GM21528 (cell line): ENCODE results near the gene SRRM4.

ENCODE experiments used
- ATAC-seq: cut with Tn5 transposase; IDR thresholded peaks from one replicate; pipeline ENCODE4 v1.9.1; 2021; ENCODE audit warnings: mild to moderate bottlenecking, moderate library complexity; ENCODE audit not compliant: unreplicated experiment, low FRiP score

Gene SRRM4

DNA sequence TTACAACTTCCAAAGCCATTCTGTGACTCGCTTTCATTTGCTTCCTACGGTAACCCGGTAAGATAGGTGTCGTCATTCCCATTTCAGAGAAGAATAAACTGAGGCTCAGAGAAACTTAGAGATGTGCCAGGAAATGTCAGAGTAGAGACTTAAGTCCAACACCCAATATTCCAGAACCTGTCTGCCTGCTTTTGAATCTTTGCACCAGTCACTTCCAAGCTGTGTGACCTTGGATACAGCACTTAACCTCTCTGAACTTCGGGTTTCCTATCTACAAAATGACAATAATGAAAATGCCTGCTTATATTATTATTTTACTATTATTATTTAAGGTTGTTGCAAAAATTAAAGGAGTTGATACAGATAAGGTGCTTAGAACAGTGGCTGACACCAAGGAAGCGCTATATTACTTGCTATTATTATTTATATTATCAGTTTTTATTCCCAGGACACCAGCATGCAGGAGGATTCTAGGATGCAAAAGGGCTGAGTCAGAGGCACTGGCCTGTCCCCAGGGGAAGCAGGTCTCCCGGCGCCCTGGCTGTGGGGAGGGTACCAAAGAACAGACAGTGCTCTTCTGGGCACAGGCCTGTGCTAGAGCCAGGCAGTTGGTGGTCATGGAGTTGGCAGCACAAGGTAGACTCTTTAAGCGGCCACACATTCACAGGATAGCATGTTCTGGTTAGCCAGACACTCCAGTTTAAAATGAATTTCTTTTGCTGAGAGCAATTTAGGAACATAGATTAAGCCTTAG is 202.8 kb downstream of the SRRM4 start:
- ATAC-seq, result no peak

DNA sequence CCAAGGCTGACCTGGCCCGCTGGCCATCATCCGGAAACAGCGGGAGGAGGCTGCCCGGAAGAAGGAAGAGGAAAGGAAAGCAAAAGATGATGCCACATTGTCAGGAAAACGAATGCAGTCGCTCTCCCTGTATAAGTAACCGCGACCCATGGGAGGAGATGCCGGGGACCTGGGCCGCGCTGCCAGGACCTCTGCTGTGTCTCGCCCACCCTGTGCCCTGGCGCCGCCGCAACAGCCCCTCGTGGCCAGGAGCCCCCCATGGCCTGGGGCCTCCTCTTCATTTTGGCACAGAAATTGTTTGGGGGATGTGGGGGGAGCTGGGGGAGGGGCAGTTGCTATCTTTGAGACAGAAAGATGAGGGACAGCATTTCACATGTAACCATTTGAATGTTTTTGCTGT is 213.9 kb downstream of the SRRM4 start:
- no peak for ATAC-seq

DNA sequence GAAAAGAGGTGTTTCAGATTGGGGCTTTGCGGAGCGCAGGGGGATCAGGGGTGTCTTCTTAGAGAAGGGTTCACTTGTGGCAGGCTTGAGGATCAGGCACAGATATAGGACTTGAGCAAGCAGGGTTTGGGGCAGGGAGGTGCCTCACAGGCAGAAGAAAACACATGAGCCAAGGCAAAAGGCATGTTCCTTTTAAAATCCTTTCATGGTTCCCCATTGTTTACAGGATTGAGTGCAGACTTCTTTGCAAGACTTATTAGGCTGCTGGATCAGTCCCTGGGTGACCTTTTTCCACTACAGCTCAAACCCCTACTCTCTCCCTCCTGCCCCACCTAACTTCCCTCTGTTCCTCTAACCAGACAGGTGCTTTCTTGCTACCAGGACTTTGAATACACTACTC is 217.1 kb downstream of the SRRM4 start:
- no peak for ATAC-seq

DNA sequence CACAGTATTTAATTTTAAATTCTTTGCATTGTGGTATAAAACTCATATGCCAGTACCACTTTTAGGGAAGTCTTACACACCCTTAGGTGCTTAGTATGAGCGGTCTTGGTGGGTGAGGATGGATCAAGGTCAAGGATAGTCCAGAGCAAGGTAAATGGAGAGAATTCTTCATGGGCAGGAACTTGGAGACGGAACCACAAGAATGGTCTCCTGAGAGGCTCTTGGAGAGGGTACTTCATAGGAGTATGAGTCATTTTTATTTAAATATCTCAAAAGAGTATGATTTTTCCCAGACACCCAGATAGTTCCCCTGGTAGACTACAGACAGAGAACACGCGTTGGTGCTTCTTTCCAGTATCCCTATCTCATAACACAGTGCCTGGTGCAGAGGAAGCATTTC is 219.3 kb downstream of the SRRM4 start:
- no peak for ATAC-seq

DNA sequence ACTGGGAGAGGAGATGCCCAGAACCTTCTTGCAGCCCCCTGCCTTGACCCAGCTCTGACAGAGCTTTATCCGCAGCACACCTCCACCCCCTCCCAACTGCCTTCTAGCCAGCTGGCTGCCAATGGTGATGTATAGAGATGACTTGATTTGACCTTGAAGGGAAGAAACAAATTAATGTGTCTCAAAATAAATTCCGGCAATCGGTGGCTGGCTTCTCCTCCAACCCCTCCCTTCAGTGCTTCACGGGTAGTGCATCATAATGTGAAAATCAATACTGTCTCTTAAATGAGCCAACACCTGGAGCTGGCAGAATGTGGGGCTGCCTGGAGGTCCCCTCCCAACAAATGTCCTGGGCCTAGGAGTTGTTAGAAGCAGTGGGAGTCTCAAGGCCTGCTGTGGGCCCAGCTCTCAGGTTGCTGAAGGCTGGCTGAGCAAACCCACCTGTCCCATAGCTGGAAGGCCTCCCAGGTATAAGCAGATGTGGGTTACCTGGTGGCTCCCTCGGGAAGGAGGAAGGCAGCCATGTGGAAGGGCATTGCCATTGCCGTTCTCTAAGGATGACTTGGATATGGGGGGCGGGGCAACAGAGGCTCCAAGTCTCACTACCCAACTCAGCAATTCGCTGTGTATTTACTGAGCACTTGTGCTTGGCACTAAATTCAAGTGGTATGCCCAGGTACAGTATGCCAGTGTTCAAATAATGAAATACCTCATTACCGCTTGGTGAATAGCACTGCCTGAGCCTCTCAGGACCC is 220.6 kb downstream of the SRRM4 start:
- ATAC-seq, result no peak

DNA sequence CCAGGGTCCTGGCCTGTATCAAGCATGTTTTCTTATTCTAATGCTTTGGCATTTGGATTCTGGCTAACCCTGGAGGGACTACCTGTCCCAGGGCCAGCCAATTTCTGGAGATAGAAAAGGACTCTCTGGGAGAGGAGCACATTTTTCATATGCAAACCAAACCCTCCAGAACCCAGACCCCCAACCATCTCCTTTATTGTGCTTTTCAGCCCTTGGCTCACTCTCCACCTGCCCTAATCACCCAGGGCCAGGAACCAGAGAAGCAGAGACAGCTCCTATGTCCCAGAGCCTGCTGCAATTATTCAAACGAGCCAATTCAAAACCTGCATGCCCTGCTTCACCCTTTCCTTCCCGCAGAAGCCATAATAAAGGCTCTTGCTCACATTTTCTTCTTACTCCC is 221.2 kb downstream of the SRRM4 start:
- ATAC-seq, result no peak

DNA sequence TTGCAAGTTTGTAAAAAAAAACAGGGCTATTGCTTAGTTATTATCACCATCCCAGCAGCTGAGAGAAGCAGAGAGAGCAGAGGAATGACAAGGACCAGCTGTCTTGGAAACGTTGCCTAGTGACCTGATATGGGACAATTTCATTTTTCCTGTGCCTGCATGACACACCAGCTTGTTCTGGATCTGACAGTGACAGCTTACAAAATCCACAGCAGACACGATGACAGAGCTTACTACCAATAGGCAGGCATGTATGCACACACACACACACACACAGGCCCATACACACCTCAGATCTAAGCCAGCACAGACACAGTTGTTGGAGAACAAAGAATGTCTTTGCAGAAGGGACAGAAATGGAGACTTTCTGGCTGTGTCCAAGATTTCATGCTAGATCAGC is 222.8 kb downstream of the SRRM4 start:
- no peak for ATAC-seq

DNA sequence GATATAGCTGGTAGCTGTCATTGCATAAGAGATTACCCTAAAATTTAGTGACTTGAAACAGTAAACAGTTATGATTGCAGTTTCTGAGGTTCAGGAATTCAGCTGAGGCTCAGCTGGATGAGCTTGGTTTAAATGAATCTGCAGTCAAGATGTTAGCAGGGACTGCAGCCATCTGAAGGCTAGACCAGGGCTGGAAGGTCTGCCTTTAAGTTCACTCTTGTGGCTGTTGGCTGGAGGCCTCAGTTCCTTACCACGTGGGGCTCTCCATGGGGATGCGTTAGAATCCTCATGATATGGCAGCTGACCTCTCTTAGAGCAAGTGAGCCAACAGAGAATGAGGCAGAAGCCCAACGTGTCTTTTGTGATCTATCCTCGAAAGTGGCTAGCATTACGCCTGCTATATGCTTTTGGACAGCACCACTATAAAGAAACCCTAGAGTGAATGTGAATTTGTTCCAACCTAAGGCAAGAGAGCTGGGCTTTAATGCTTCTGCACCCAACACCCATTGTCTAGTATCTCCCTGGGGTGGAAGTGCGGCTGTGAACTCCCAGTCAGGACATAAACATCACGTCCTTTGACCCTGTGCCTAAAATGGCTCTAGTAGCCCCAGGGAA is 223.4 kb downstream of the SRRM4 start:
- ATAC-seq, result no peak

DNA sequence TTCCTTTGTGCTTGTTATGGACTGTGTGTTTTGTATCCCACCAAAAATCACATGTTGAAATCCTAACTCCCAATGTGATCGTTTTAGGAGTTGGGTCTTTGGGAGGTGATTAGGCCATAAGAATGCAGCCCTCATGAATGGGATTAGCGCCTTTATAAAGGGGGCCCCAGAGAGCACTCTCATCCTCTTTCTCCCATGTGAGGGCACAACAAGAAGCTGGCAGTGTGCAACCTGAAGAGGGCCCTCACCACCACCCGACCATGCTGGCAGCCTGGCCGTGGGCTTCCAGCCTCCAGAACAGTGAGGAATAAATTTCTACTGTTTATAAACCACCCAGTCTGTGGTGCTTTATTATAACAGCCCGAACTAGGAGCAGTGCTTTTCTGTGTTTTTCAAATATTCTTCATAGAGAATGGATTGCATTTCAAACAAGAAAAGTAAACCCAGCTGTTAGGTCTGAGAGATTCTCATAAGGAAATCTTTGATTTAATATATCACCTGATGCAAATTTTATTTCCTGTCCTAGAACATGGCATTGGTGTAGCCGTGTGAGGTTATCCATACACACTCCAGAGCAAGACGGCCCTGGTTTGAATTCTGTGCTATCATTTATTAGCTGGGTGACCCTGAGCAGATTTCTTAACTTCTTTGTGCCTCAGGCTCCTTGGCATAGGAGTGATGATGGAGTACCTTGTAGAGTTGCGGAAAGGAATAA is 225.2 kb downstream of the SRRM4 start:
- ATAC-seq, result no peak

DNA sequence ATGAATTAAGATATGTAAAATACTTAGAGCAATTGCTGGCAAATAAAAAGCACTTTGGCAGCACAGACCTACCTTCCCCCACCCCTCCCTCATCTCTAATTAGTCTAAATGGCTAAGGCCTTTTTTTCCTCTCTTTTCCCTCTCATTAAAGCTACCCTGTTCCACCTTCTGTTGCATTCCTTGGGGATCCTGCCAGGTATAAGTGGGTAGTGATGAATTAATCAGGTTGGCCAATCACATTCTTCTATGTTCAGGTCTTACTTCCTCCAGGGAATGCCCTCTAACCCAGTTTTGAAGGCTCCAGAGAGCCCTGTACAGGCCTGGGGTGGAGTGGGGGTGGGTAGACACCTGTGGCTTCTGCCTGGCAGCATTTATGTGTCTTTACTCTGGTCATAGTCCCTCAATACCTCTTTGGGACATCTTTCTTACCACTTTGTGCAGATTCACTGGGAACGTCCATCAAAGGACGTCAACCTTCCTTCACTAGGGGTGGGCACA is 225.8 kb downstream of the SRRM4 start:
- no peak for ATAC-seq

DNA sequence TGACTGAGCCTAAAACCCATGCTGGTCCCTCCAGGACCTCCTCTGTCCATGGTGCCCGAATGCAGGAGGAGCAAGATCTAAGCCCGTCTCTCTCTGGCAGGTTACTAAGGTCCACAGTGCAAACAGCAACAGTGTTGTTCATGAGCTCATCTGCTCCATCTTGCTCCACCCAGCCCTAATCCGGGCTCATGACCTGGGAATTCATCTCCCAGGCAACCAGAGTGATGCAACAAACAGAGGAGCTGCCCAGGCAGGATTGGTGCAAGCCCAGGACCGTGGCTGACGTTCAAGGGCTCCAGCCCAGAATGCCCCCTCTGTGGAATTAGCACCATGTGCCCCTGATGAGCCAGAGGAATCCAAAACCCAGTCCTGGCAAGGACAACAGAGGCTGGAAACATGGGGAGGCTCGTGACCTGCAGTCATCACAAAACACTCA is 227.3 kb downstream of the SRRM4 start:
- ATAC-seq, result no peak

DNA sequence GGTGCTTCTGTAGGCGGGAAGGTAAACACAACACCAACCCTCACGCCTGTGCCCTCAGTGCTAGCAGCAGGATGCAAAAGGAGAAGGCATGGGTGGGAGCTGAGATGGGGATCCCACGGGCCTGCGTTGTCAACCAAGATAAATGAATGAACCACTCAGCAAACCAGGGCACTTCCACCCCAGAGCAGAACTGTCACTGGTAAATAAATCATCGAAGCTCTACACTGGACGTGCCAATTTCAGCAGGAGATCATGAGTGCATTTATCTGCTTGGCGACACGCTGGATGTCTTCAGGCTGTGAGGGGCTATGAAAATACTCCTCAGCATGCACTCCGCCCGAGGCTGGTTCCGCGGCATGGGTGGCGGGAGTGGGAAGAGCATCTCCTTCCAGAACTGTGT is 230.5 kb downstream of the SRRM4 start:
- ATAC-seq, result no peak
